ENCODE measurements around the gene PPIAL4G.
A peak's percentile ranks its signal among the peaks of the same experiment; 100 is the strongest.
"Not testable (repeated sequence)": the region's sequence is repeated elsewhere in the genome, so short reads cannot be mapped to it uniquely, and the experiment has no call there.

Gene PPIAL4G

DNA sequence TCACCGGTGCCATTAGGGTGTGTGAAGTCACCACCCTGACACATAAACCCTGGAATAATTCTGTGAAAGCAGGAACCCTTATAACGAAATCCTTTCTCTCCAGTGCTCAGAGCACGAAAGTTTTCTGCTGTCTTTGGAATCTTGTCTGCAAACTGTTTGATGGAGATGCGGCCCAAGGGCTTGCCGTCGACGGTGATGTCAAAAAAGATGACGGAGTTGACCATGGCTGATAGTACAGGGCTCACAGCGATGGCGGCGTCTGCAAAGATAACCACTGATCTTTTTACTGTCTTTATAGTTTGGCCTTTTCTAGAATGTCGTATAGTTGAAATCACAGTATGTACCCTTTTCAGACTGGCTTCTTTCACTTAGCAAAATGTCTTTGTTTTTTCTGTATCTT lies at the start of gene PPIAL4G:
PPIAL4G (minus strand) TSS at position 274 of the 400 bp plus-strand sequence; CDS start at position 224, 50 bp downstream.
- DNase-seq (ENCODE audit: low spot score): not testable (repeated sequence)

DNA sequence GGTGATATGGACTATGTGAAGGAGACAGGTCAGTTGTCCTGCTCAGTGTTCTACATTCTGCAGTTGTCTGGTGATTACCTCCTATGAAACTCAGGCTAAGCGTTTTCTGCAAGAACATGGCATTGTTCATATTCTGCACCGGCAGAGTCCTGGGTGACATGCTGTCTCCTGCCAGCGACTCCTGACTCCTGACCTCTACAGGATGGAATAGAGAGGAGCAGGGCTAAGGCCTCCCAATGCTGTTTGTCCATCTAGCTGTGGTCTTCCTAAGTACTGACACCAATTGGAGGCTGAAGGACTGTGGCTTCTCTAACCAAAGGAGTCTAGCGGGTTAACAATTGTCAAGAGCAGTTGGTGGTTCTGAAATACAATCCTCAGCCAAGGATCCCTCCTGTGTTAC lies 49.1 kb upstream of the PPIAL4G start:
- DNase-seq (ENCODE audit: low spot score): not testable (repeated sequence)

DNA sequence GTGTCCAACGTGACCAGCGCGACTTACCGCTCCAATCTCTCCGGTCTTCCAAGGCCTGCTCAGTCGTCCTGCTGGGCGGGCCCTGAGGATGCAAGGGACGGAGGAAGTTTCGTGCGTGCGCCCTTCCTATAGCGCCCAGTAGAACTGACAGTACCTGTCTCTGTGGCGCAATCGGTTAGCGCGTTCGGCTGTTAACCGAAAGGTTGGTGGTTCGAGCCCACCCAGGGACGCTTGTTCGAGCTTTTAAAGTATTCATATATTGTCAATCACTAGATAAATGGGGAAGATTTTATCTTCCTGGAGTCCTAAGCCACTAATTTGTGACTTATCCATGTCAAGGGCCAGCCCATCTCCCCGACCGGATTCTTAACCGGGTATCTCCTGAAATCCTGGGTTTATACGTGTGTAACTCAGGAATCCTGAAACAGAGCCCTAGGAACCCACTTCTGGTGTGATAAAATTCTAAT lies 46.0 kb upstream of the PPIAL4G start:
- DNase-seq (ENCODE audit: low spot score): peak; percentile 70

DNA sequence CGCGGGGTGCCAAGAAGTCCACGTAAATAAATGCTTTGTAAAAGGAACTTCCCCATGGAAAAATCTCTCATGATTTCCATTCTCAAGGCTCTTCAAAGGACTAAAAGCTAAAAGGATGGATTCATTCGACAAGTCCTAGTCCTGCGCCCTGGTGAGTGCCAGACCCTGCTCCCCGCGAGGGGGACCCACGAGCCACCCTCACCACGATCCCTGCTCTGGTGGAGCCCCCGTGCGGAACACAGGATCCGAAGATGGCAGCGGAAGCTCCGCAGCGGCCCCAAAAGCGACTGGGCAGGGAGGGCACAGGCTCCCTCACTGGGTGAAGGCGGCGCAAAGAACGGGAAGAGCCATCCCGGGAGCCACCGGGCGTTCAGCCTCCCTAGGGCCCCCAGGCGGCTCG lies 45.5 kb upstream of the PPIAL4G start:
- DNase-seq (ENCODE audit: low spot score): not testable (repeated sequence)

DNA sequence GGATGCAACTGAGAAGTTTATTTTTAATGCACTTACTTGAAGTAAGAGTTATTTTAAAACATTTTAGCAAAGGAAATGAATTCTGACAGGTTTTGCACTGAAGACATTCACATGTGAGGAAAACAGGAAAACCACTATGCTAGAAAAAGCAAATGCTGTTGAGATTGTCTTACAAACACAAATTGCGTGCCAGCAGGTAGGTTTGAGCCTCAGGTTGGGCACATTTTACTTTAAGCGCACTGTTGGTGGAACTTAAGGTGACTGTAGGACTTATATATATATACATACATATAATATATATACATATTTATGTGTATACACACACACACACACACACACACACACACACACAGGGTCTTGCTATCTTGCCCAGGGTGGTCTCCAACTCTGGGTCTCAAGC lies 43.5 kb upstream of the PPIAL4G start:
- DNase-seq (ENCODE audit: low spot score): not testable (repeated sequence)

DNA sequence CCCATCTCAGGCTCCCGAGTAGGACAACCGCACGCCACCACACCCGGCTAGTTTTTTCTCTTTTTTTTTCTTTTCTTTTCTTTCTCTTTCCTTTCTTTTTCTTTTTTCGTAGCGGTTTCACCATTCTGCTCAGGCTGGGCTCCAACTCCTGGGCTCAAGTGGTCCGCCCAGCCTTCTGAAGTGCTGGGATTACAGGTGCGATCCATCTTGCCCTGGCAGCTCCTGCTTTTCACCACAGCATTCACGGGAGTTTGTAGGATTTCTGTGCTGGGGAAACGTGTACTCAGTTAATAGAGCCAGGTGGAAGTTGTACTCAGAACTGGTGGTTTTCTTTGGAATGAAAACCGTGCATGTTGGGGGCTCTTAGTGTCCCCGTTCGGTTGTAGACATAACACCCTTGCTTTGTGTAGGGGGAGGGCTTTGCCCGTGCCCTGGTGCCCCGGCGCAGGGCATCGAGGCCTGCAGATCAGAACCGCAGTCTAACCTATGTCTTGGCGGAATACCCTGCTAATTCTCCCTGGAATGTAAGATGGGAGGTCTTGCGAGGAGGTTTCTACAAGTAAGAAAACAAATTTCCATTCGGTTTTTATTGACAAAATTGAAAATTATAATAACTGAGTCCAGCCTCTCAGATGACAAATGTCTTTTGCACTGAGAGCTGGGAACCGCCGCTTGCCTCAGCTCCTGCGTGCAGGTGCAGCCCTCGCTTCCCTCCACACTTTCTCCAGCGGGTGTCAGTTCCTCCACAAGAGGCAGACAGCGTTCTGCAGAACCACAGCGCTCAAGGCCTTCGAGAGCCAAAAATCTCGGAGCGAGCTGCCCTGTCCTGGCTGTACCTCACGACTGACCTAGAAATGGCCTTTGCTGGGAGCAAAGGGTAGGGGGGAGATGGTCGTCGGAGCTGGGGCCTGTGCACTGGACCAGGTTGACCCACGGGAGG lies 40.4 kb upstream of the PPIAL4G start:
- not testable (repeated sequence) for DNase-seq (ENCODE audit: low spot score)

DNA sequence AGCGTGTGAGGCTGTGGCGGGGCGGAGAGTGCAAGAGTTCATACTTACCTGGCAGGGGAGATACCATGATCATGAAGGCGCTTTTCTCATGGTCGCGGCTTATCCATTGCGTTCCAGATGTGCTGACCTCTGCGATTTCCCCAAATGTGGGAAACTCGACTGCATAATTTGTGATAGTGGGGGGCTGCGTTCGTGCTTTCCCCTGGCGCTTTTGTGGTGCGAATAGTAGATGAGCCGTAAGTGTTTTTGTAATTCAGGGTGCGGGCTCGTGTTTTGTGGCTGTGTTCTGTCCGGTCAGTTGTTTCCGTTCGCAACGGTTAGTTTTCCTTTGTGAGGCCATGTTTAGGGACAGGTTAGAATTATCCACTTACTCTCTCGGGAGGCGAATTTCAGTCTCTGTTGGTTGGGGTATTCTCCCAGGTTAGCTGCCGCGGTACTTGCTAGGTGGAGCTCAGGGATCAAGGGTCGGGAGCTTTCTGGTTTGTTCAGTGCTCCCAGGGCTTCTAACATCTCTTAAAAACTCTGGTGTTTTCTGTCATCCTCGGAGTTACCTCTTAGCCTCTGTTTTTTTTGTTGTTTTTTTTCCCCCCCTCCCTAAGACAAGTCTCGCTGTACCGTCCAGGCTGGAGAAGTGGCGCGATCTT lies 39.6 kb upstream of the PPIAL4G start:
- peak; percentile 96 for DNase-seq (ENCODE audit: low spot score)

DNA sequence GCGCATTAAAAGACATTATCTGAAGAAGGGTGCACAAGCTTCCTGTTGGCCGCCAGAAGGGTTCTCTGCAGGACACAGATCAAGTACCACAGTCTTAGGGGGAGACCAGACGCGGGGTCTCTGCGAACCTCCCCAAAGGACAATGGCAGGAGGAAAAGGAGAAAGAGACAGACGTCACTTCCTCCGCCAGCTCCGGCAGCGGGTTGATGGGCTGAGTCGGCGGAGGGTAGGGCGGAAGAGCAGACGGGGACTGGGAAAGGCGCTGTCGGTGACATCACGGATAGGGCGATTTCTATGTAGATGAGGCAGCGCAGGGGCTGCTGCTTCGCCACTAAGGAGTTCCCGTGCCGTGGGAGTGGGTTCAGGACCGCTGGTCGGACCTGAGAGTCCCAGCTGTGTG lies 39.0 kb upstream of the PPIAL4G start:
- DNase-seq (ENCODE audit: low spot score): peak; percentile 88

DNA sequence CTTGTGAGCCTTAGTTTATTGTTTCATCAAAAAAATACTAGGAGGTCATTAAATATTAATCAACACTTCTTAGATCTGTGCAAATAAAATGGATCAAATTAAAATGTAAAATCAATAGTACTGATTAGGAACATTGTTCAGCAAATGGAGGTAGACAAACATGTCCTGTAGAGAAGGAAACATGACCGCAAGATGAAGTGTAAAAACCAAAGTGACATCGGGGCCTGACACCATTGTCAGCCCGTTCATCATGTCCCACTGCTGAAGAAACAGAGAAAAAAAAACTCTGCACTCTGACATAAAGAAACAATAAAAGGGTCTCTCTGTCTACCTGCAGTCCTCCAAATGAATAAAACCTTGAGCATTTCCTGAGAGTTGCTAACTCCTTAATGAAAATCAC lies 31.2 kb upstream of the PPIAL4G start:
- not testable (repeated sequence) for DNase-seq (ENCODE audit: low spot score)

DNA sequence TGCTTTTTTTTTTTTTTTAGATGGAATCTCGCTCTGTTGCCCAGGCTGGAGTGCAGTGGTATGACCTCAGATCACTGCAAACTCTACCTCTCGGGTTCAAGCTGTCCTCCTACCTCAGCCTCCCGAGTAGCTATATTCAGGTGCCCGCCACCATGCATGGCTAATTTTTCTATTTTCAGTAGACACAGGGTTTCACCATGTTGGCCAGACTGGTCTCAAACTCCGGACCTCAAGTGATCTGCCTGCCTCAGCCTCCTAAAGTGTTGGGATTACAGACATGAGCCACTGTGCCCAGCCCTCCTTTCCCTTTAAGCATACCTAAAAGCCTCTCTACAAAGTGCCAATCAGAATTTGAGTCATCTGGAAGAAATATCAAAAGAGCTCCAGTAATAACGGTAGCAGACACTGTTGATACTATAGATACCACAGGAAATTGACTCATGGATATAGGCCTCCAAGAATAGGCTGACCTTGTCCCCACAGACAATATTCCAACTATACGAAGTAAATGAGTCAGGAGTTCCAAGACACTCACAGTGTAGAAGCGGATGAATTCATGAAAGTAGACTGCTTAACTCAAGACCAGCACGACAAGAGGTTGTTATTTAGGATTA lies 29.6 kb upstream of the PPIAL4G start:
- DNase-seq (ENCODE audit: low spot score): not testable (repeated sequence)

DNA sequence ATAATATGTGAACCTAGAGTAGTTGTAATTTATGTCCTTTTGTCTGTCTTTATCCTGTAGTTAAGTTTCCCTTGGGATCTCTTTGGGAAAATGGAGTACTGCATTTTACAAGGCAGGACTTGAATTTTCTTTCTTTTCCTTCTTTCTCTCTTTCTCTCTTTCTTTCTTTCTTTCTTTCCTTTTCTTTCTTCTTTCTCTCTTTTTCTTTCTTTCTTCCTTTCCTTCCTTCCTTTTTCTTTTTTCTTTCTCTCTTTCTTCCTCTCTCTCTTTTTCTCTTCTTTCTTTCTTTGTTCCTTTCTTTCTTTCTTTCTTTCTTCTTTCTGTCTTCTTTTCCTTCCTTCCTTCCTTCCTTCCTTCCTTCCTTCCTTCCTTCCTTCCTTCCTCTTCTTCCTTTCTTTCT lies 10.8 kb upstream of the PPIAL4G start:
- not testable (repeated sequence) for DNase-seq (ENCODE audit: low spot score)

DNA sequence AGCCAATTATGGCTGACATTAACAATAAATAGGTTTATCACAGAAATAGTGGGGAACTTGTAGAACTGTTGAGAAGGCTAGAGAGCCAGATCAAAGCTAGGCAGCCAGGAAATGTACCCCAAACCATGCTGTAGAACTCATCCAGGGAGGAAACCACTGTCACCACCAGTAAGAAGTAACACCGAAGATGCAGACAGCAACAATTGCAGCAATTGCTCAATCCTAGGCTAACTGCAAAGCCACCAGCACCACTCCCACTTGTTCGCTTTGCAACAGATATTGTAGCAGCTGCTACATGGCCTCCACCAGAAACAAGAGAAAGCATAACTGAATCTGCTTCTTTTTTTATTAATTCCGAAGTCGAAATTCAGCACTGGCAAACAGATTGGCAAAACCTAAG lies 2.0 kb downstream of the PPIAL4G start:
- DNase-seq (ENCODE audit: low spot score): not testable (repeated sequence)

DNA sequence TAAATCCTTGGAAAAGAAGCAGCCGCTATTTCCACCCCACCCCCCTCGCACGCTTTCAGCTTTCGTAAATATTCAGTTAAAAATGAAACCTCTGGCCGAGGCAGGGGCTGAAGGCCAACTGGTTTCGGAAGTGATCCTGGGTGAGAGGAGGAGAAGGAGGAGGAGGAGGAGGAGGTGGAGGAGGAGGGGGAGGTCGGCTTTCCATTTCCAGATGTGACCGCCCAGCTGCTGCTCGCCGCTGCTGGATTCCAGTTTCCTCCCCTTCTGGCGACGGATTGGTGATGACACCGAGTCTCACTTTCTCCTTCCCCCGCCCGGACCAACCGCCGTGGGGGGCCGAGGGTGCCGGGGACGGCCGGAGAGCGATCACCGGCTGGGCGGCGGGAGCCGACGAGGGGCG lies 23.4 kb downstream of the PPIAL4G start:
- DNase-seq (ENCODE audit: low spot score): not testable (repeated sequence)

DNA sequence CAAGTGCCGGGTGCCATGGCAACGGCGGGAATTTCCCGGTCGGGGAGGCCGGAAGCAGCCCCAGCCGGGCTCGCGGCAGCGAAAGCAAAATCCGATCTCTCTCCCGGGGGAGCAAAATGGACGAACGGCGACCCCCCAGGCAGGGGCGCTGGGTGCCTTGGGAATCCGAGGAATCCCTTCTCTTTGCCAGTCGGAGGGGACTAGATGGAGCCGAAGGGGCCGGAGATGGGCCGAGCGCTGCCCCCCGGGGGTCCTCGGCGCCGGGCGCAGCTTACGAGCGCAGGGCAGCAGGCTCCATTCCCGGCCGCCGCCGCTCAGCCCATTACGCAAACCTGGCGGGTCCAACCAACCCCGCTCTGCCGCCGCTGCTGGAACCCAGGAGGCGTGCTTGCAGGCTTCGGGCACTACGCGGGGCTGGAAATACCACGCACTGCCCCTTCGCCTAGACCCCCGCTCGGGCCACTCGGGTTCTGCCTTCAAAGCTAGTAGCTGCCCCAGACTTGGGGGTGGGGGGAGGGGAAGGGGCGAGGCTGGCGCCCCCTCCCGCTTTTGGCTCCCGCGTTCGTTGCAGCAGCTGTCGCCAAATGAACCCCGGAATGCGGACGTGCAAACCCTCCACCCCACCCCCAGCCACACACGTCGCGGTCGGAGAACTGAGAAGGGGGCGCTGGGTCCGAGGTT lies 24.1 kb downstream of the PPIAL4G start:
- DNase-seq (ENCODE audit: low spot score): peak; percentile 4

DNA sequence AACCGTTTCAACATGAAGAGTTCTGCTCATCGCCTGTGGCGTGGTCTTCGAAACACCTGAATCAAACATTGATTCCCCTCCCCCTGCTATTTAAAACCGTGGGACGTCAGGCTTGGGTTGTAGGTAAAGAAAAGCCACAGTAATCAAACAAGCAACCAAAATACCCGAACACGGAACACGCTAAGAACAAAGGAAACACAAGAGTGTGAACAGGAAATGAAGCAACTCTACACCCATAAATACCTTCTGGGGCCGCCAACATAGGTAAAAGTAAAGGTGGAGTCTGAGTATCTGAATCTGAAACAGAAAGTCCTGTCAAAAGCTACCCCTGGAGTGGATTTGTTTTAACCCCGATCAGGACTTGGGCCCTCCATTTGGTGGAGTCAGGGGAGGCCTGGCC lies 24.7 kb downstream of the PPIAL4G start:
- DNase-seq (ENCODE audit: low spot score): not testable (repeated sequence)

DNA sequence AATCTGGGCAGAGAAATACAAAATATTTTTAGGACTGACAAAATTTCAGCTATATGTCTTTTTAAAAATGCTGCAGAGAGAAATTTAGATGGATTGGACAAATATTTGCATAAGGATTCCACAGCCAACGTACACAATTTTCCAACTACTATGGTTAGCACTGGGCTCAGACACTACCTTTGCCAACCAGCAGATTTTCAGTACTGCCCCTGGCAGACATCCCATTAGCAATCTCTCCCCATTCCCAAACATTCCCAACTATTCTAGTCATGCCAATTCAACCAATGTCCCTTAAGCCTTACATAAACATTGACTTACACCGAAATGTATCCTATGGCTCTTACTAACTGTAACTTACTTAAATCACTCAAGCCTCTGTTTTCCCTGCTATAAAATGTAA lies 30.3 kb downstream of the PPIAL4G start:
- DNase-seq (ENCODE audit: low spot score): not testable (repeated sequence)

DNA sequence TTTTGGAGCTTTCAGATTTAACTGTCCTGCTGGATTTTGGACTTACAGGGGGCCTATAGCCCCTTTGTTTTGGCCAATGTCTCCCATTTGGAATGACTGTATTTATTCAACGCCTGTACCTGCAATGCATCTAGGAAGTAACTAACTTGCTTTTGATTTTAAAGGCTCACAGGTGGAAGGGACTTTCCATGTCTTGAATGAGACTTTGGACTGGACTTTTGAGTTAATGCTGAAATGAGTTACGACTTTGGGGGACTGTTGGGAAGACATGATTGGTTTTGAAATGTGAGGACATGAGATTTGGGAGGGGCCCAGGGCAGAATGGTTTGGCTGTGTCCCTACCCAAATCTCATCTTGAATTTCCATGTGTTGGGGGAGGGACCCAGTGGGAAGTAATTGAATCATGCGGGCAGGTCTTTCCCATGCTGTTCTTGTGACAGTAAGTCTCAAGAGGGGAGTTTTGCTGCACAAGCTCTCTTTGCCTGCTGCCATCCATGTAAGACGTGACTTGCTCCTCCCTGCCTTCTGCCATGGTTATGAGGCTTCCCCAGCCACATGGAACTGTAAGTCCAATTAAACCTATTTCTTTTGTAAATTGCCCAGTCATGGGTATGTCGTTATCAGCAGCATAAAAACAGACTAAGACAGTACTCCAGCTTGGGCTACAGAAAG lies 43.3 kb downstream of the PPIAL4G start:
- not testable (repeated sequence) for DNase-seq (ENCODE audit: low spot score)

DNA sequence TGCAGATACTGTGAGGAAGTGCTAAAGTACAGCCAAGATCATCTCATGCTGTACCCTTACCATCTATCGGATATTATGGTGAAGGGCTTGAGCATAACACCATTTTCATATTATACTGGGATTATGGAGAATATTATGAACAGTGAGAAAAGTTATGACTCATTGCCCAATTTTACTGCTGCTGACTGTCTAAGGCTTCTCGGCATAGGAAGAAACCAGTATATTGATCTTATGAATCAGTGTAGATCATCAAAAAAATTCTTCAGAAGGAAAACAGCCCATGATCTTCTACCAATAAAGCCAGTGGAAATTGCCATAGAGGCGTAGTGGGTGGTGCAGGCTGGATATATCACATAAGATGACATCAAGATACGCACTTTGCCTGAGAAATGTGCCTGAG lies 47.7 kb downstream of the PPIAL4G start:
- no peak for DNase-seq (ENCODE audit: low spot score)

DNA sequence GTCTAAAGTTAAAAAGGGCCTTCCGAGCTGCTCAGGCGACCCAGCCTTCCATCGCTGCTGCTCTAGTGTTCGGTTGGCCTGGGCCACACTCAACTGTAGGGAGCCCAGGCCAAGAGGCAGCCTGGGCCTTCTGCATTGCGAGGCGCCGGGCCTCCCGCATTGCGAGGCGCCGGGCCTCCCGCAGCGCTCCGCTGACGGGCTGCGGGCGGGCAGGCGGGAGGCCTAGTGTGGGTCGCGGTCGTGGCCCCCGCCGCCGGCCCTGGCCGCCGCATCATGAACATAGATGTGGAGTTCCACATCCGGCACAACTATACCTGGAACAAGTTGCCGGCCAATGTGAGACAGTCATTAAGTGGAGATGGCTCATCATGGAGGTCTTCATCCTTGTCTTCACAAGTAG lies 48.3 kb downstream of the PPIAL4G start:
- DNase-seq (ENCODE audit: low spot score): no peak

DNA sequence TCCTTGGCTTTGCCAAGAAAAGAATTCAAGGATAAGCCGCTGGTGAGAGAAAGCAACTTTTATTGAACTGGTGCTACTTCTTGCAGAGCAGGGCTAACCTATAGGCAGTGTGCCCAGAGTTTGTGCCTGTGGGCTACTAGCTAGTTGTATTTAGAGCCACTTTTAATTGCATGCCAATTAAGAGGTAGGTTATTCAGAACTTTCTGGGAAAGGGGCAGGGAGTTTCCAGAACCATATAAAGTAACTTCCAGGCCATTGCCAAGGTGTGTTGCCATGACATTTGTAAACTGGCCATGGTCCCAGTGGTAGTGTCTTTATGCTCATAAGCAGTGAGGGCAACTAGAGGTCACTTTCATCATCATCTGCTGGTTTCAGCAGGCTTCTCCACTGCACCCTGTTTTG lies 50.2 kb downstream of the PPIAL4G start:
- not testable (repeated sequence) for DNase-seq (ENCODE audit: low spot score)

All from SW480 (cell line).